ENCODE measurements around the gene ITPR3. TPM values are rescaled to one million over a fixed set of nuclear protein-coding genes. Genes with fewer than 3 reads are reported as not detected.
A peak's percentile ranks its signal among the peaks of the same experiment; 100 is the strongest.

Gene ITPR3
- total RNA-seq, 1 donor = 91.2 TPM

DNA sequence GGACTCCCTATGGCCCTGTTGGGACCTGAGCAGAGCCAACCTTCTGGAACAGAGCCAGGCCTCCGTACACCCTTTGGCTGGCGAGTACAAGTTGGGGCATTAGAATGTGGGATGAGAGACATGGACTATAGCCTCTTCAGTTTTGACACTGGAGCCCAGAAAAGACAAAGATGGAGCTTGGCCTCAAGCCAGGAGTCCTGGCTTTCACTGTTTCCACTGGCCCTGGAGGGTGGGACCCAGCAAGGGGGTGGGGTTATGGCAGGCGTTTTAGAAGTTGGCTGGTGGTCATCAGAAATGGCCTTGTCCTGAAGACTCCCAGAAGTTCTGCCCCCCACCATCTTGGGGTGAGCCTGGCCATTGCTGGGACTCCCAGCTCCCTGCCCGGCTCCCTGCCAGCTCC lies 21.8 kb downstream of the ITPR3 start:
- DNase-seq (ENCODE audit: low read depth) = no peak
- TF ChIP-seq, protein P1, sequence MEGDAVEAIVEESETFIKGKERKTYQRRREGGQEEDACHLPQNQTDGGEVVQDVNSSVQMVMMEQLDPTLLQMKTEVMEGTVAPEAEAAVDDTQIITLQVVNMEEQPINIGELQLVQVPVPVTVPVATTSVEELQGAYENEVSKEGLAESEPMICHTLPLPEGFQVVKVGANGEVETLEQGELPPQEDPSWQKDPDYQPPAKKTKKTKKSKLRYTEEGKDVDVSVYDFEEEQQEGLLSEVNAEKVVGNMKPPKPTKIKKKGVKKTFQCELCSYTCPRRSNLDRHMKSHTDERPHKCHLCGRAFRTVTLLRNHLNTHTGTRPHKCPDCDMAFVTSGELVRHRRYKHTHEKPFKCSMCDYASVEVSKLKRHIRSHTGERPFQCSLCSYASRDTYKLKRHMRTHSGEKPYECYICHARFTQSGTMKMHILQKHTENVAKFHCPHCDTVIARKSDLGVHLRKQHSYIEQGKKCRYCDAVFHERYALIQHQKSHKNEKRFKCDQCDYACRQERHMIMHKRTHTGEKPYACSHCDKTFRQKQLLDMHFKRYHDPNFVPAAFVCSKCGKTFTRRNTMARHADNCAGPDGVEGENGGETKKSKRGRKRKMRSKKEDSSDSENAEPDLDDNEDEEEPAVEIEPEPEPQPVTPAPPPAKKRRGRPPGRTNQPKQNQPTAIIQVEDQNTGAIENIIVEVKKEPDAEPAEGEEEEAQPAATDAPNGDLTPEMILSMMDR (IDR thresholded peaks at IDR 0.05; ENCODE audit: insufficient read depth, low read length) = no peak
- no peak overlapping the region for H3K4me3 ChIP-seq (ENCODE audit: low read depth, low read length)

DNA sequence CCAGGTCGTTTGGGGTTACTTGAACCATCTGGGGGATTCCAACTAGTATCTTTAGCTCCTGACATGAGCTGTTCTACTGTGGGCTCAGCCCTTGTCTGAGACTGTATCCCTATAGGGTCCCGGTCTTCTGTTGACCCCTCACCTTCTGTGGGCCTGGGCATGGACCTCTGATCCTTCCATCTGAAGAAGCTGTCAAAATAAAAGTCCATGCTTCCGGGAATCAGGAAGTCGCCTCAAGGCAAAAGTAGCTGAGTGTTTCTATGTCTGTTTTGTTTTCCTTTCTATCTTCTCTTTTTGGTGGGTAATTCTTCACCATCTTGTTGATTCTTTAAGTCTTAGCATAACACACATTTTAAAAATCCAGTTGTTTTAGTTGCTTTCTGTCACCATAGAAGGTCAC lies 30.3 kb downstream of the ITPR3 start:
- DNase-seq (ENCODE audit: low read depth) = no peak
- no peak overlapping the region for H3K4me3 ChIP-seq (ENCODE audit: low read depth, low read length)
- TF ChIP-seq, protein P1 (IDR thresholded peaks at IDR 0.05; ENCODE audit: insufficient read depth, low read length) = no peak

DNA sequence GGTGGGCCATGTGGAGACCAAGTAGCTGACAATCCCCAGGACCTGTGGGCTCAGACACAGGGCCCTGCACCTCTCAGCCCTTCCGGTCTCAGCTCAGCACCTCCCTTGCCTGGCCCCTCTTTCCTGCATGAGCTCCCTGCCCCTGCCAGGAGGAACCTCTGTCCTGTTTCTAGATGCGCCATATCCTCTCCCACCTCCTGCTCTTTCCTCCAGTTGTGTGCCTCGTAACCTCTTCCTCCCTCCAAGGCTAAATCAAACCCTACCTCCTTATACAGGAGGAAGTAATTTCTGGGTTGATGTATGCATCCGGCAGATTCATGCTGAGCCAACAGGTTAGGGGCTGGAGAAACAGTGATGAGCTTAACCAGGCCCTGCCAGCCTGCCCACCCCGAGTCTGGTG lies 30.9 kb downstream of the ITPR3 start:
- no peak for DNase-seq (ENCODE audit: low read depth)
- H3K4me3 ChIP-seq (ENCODE audit: low read depth, low read length) = no peak overlapping the region
- TF ChIP-seq, protein P1 (IDR thresholded peaks at IDR 0.05; ENCODE audit: insufficient read depth, low read length) = no peak

GRCh38 chr6:33654831-33655554 lies 33.9 kb downstream of the ITPR3 start:
- TF ChIP-seq, protein P1 (IDR thresholded peaks at IDR 0.05; ENCODE audit: insufficient read depth, low read length) = no peak
- peak; percentile 39 for DNase-seq (ENCODE audit: low read depth)
- H3K4me3 ChIP-seq (ENCODE audit: low read depth, low read length) = no peak overlapping the region

GRCh38 chr6:33656844-33657243 lies 35.7 kb downstream of the ITPR3 start:
- no peak for DNase-seq (ENCODE audit: low read depth)
- TF ChIP-seq, protein P1 (IDR thresholded peaks at IDR 0.05; ENCODE audit: insufficient read depth, low read length) = no peak
- no peak overlapping the region for H3K4me3 ChIP-seq (ENCODE audit: low read depth, low read length)

DNA sequence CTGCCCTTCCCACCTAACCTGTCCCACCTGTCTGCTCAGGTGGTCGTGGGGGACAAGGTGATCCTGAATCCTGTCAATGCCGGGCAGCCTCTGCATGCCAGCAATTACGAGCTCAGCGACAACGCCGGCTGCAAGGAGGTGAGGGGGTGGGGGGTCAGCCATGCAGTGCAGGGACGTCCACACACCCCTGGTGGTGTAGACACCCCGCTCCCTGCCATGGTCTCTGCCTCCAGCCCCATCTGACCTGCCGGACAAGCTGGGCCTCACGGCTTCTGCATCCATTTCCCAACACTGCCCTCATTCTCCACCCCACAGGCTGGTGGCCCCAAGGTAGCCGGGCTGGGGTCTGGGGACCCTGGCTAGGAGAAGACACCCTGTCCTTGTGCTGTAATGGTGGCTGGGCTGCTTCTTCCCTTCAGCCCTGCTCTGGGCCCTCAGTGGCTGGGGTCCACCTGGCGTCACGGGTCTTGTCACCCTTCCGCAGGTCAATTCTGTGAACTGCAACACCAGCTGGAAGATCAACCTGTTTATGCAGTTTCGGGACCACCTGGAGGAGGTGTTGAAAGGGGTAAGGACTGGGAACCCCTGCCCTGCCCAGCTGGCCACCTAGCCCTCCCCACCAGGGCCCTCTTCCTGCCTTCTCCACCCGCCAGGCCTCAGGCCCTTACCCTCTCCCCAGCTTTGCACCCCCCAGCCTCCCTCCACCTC lies 38.0 kb downstream of the ITPR3 start:
- H3K4me3 ChIP-seq (ENCODE audit: low read depth, low read length) = no peak overlapping the region
- TF ChIP-seq, protein P1 (IDR thresholded peaks at IDR 0.05; ENCODE audit: insufficient read depth, low read length) = no peak
- DNase-seq (ENCODE audit: low read depth) = no peak
